Endodermal cell (in vitro differentiated cells): ENCODE data around the gene KDM8. TPM values are rescaled to one million over a fixed set of nuclear protein-coding genes. Genes with fewer than 3 reads are reported as not detected.

Experiments used
- DNase-seq: peaks from one replicate; pipeline ENCODE4 v3.0.0-alpha.2; 2017
- H3K27ac ChIP-seq: 2 replicates; pipeline ENCODE4 v1.5.1; 2013; ENCODE audit warnings: mild to moderate bottlenecking, low read depth, low read length, moderate library complexity
- H3K27me3 ChIP-seq: 2 replicates; pipeline ENCODE4 v1.6.1; 2013; ENCODE audit warnings: mild to moderate bottlenecking, low read length, moderate library complexity; ENCODE audit not compliant: insufficient read depth, control insufficient read depth, poor library complexity, severe bottlenecking
- H3K36me3 ChIP-seq: 2 replicates; pipeline ENCODE4 v1.7.0; 2013; ENCODE audit warnings: mild to moderate bottlenecking, low read length, moderate library complexity; ENCODE audit not compliant: control insufficient read depth, insufficient read depth
- H3K4me1 ChIP-seq: one replicate; pipeline ENCODE4 v1.7.0; 2013; ENCODE audit warnings: low read length; ENCODE audit not compliant: control insufficient read depth, insufficient read depth
- H3K4me3 ChIP-seq: 2 replicates; pipeline ENCODE4 v1.5.1; 2013; ENCODE audit warnings: mild to moderate bottlenecking, low read length, moderate library complexity
- H3K9ac ChIP-seq: 2 replicates; pipeline ENCODE4 v1.6.1; 2013; ENCODE audit warnings: mild to moderate bottlenecking, low read length, moderate library complexity; ENCODE audit not compliant: poor library complexity, severe bottlenecking; ENCODE audit errors: extremely low read depth
- H3K9me3 ChIP-seq: 2 replicates; pipeline ENCODE4 v1.6.1; 2013; ENCODE audit warnings: mild to moderate bottlenecking, low read length, moderate library complexity; ENCODE audit not compliant: control insufficient read depth
- H3K27ac Mint-ChIP-seq: 2 replicates; pipeline ENCODE4 v1.8.0; 2020; ENCODE audit warnings: mixed read lengths
- H3K27me3 Mint-ChIP-seq: 2 replicates; pipeline ENCODE4 v1.8.0; 2021; ENCODE audit warnings: mild to moderate bottlenecking, mixed read lengths; ENCODE audit not compliant: insufficient read depth
- H3K36me3 Mint-ChIP-seq: 2 replicates; pipeline ENCODE4 v1.8.0; 2020; ENCODE audit warnings: low read depth, mixed read lengths
- H3K4me1 Mint-ChIP-seq: 2 replicates; pipeline ENCODE4 v1.8.0; 2020; ENCODE audit warnings: mixed read lengths
- H3K4me3 Mint-ChIP-seq: 2 replicates; pipeline ENCODE4 v1.8.0; 2020; ENCODE audit warnings: mild to moderate bottlenecking, moderate library complexity, mixed read lengths
- H3K9me3 Mint-ChIP-seq: 2 replicates; pipeline ENCODE4 v1.8.0; 2020; ENCODE audit warnings: mild to moderate bottlenecking, mixed read lengths
- WGBS, 2 experiments: methylation state at CpG; one replicate each; pipeline versions ENCODE4 v1.1.5 to v1.1.7; 2013; ENCODE audit warnings: missing lambda C conversion rate in 2 of 2, mixed read lengths in 1 of 2; ENCODE audit not compliant: insufficient coverage in 1 of 2, insufficient read length in 1 of 2; 5-methylcytosine and 5-hydroxymethylcytosine counted together
- total RNA-seq, 2 donors: library from RNA; stranded (reverse); fragmentation: NEBNext Ultra II Directional in 1 of 2; extraction: Animal tissue kit (Norgen Biotek cat#: 25700) in 1 of 2; gene quantifications; 2 replicates in 1 of 2; 3 replicates in 1 of 2; pipeline ENCODE4 v1.2.1, GENCODE V29; 2021
- TF ChIP-seq, protein P1 (sequence below): fragments of 200-600 bp; sonication (generic); conservative IDR thresholded peaks from 2 replicates; pipeline ENCODE4 v1.5.0; 2021; ENCODE audit warnings: antibody characterized with exemption, mild to moderate bottlenecking

Gene KDM8
- total RNA-seq, 2 donors from 2014 or later = 11.0 to 12.1 TPM

DNA sequence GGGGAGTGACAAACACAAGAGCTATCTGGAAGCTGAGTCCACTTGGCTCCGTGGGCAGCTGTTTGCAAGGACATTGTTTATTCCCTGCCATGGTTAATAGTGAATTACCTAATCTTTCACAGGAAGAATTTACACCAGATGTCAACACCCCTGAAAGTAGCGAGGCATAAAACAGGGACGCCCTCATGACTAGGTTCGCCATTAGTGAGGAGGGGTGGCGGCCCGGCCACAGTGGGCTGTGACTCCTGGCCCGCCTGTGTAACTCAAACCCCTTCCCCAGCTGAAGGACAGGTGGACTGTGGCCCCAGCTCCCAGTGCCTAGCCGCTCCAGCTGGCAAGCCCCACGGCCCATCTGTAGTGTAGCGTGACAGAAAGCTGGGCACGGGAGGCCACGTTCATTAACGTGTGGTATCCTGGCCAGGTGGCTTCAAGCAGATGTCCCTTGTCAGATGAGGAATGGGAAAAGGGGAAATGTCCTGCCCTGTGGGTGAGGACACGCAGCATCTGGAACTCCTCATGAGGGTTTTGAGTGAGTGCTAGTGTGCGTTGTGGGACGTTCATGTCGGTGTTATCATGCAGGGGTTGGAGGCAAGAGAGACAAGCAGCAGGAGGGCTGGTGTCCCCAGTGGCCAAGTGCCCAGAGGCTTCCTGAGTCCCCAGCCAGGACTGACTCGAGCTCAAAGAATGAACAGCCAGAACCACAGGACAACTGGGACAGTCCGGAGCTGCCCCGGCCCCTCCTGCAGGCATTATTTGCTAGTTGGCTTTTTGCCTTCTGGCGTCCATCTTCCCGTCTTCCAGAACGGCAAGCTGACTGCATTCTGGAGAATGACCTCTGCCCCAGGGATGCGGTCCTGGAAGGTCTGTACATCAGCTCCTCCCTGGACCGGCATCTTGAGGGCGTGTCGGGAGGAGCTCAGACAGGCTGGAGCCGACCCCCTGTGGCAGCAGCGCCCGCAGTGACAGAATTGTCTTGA is 19.2 kb downstream of the KDM8 start:
- no peak overlapping the region for H3K4me3 ChIP-seq
- H3K27me3 ChIP-seq = no peaks in the 10 kb centered on the region
- H3K36me3 Mint-ChIP-seq = no peaks in the 10 kb centered on the region
- DNase-seq = no peak
- H3K27ac ChIP-seq = no peak overlapping the region
- H3K4me1 Mint-ChIP-seq = peaks cover 2% of the 10 kb centered on the region
- peak overlapping the region; percentile 44 for H3K27ac Mint-ChIP-seq
- no peaks in the 10 kb centered on the region for H3K9me3 ChIP-seq
- H3K36me3 ChIP-seq = peaks cover 4% of the 10 kb centered on the region
- no peak overlapping the region for H3K9ac ChIP-seq
- TF ChIP-seq, protein P1, sequence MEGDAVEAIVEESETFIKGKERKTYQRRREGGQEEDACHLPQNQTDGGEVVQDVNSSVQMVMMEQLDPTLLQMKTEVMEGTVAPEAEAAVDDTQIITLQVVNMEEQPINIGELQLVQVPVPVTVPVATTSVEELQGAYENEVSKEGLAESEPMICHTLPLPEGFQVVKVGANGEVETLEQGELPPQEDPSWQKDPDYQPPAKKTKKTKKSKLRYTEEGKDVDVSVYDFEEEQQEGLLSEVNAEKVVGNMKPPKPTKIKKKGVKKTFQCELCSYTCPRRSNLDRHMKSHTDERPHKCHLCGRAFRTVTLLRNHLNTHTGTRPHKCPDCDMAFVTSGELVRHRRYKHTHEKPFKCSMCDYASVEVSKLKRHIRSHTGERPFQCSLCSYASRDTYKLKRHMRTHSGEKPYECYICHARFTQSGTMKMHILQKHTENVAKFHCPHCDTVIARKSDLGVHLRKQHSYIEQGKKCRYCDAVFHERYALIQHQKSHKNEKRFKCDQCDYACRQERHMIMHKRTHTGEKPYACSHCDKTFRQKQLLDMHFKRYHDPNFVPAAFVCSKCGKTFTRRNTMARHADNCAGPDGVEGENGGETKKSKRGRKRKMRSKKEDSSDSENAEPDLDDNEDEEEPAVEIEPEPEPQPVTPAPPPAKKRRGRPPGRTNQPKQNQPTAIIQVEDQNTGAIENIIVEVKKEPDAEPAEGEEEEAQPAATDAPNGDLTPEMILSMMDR = no peak
- no peaks in the 10 kb centered on the region for H3K27me3 Mint-ChIP-seq
- H3K4me1 ChIP-seq = no peaks in the 10 kb centered on the region
- H3K4me3 Mint-ChIP-seq = no peak overlapping the region
- WGBS, 2 experiments = 91% methylated on average over 25 to 30 of the region's 30 CpGs
- no peaks in the 10 kb centered on the region for H3K9me3 Mint-ChIP-seq

DNA sequence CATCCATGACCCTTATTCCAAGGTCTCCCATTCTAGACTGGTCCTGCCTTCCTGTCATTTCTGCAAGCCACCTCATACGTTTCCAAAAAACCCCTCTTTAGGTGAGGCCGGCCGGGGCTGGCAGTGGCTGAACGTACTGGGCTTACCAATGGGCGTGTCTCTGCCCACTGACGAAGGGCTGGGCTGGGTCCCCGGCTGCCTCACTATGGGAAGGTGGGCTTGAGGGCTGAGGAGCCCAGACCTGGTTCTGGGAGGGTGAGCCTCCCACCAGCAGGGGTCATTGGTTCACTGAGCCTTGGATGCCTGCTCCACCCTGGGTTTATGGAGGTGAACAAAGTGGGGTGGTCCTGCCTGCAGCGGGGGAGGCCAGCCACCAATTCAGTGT is 19.9 kb downstream of the KDM8 start:
- H3K27ac ChIP-seq = no peak overlapping the region
- no peak overlapping the region for H3K4me3 Mint-ChIP-seq
- no peaks in the 10 kb centered on the region for H3K9me3 Mint-ChIP-seq
- no peaks in the 10 kb centered on the region for H3K27me3 Mint-ChIP-seq
- H3K36me3 Mint-ChIP-seq = no peaks in the 10 kb centered on the region
- no peaks in the 10 kb centered on the region for H3K9me3 ChIP-seq
- TF ChIP-seq, protein P1 = peak; percentile 54
- H3K27ac Mint-ChIP-seq = no peak overlapping the region
- H3K36me3 ChIP-seq = peaks cover 4% of the 10 kb centered on the region
- H3K4me1 Mint-ChIP-seq = peaks cover 2% of the 10 kb centered on the region
- 91 to 100% methylated on average over 2 to 8 of the region's 8 CpGs for WGBS, 2 experiments
- no peak overlapping the region for H3K9ac ChIP-seq
- H3K27me3 ChIP-seq = no peaks in the 10 kb centered on the region
- no peak for DNase-seq
- no peak overlapping the region for H3K4me3 ChIP-seq
- no peaks in the 10 kb centered on the region for H3K4me1 ChIP-seq

DNA sequence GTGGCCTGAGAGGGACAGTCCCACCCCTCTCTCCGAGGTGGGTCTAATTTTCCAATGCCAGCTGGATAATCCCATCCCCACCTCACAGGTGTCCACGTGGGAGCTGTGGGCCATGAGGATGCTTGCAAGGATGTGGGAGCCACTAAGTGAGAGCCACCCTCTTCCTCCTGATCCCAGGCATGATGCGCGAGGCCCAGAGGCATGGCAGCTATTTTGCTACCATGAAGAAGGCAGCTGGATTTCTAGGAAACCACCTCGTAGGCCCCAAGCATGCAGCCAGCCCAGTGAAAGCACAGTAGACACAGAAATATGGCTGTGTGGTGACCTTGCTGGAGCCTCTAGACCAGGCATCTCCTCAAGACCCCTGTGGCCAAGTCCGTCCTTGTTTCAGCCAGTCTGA is 20.4 kb downstream of the KDM8 start:
- no peak overlapping the region for H3K4me3 Mint-ChIP-seq
- H3K36me3 Mint-ChIP-seq = no peaks in the 10 kb centered on the region
- no peaks in the 10 kb centered on the region for H3K27me3 Mint-ChIP-seq
- Histone ChIP-seq H3K27me3 (no peaks in the 10 kb centered on the region), H3K27ac (no peak overlapping the region), H3K36me3 (peaks cover 4% of the 10 kb centered on the region), H3K9me3 (no peaks in the 10 kb centered on the region), H3K4me3 (no peak overlapping the region), H3K4me1 (no peaks in the 10 kb centered on the region), H3K9ac (no peak overlapping the region)
- TF ChIP-seq, protein P1 = no peak
- no peak for DNase-seq
- no peaks in the 10 kb centered on the region for H3K9me3 Mint-ChIP-seq
- 86 to 88% methylated on average over 1 to 6 of the region's 6 CpGs for WGBS, 2 experiments
- peaks cover 2% of the 10 kb centered on the region for H3K4me1 Mint-ChIP-seq
- H3K27ac Mint-ChIP-seq = peak overlapping the region; percentile 65
